ENCODE measurements around the gene CD14.

- TF ChIP-seq EZH2phosphoT487 (IDR thresholded peaks at IDR 0.05; ENCODE audit: insufficient read depth, low read depth) (no peak), EZH2 (IDR thresholded peaks at IDR 0.05; ENCODE audit: insufficient read depth, poor library complexity, severe bottlenecking) (no peak)
Measured at GRCh38 chr5:140600096-140600495, 32.9 kb downstream of the CD14 start.
